Inflammatory macrophage treated with lipopolysaccharide for 1 hour (primary cell): ENCODE results near the gene CDHR2.
"Not testable (repeated sequence)": the region's sequence is repeated elsewhere in the genome, so short reads cannot be mapped to it uniquely, and the experiment has no call there.

ENCODE experiments used
- DNase-seq, 2 donors: peaks; one replicate each; pipeline ENCODE4 v3.0.0-alpha.2; 2020 to 2022

CDHR2 gene

DNA sequence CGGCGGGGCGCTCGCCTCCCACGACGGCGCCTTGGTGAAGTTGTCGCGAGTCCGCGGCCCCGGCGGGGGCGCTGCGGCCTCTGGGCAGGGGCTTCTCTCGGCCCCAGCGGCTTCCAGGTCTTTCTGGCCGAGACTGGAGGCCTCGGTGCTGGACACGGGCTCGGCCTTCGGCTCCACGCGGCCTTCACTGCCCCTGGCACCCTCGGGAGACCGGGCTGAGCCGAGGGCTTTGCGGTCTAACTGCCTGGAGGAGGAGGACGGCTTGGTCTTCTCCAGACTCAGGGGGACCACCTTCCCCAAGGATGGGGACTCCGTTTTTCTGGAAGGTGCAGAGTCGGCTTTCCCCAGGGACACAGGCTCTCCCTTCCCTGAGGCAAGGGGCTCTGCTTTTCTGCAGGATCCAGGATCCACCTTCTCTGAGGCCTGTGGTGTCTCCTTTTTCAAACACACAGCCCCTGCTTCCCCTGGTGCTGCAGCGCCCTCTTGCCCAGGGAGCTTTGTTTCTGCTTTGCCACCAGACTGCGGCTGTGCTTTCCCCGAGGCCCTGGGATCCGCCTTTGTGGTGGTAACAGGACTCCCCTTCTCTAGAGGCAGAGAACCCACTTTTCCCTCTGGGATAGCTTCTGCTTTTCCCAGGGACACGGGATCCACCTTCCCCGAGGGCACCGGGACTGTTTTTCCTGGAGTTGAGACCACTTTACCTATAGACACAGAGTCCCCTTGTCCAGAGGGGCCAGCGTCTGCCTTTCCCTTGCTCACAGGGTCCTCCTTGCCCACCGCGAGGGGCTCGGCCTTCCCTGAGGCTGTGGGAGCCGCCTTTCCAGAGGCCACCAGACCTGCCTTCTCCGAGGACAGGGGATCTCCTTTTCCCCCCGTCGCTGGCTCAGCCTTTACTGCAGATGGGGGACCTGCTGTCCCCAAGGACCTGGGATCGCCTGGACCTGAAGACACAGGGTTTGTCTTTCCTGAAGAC is 48.6 kb downstream of the CDHR2 start:
- no peak for DNase-seq

GRCh38 chr5:176599749-176600430 is 50.7 kb downstream of the CDHR2 start:
- not testable (repeated sequence) for DNase-seq

DNA sequence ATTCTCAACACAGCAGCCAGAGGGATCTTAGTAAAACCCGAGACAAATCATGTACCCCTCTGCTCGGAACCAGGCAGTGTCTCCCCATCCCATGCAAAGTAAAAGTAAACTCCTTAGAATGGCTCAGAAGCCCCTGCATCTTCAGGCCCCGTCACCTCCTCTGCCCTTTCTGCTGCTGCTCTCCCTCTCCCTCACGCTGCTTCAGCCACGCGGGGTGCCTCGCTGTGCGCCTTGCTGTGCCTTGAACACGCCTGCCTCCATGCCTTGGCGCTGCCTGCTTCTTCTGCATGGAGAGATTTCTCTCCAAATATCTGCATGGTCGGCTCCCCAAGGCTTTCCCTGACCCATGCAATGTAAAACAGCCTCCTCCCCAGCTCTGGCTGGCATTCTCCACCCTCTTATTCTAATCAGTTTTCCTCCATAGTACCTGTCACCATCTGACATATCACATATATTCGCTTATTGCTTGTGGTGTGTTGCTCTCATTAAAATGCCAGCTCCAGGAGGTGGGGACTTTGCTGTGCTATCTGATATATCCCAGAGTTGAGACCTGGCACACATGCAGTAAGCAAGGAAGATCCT is 52.9 kb downstream of the CDHR2 start:
- no peak for DNase-seq

GRCh38 chr5:176603091-176603490 is 53.9 kb downstream of the CDHR2 start:
- no peak for DNase-seq

GRCh38 chr5:176606032-176606431 is 56.9 kb downstream of the CDHR2 start:
- no peak for DNase-seq

- DNase-seq, result no peak
These were observed 57.7 kb downstream of the CDHR2 start for GRCh38 chr5:176606875-176607274.

DNA sequence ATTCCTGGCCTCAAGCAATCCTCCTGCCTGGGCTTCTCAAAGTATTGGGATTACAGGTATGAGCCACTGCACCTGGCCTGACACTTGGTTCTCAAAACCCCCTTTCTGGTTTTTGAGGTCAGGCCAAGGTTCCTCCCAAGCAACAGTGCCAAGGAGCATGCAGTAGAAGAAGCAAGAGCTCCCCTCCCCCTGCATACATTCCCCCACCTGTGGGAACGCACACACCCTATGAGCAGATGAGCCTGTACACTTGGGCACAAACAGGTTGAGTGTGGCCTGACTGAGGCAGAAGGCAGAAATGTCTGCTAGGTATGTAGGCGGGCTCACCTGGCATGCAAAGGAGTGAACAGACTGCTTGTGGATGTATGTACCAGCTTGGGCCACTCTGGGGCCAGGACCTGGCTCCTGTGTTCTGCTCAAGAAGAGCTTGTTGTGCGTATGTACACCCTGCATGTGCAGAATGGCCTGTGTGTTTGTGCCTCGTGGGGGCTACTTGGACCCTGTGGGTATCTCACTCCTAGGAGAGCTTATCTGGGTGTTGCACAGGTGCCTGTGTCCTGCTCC is 59.1 kb downstream of the CDHR2 start:
- no peak for DNase-seq

GRCh38 chr5:176608937-176609723 is 60.0 kb downstream of the CDHR2 start:
- DNase-seq, result no peak

GRCh38 chr5:176609724-176610434 is 60.7 kb downstream of the CDHR2 start, which contains the start of gene GPRIN1:
Gene GPRIN1, minus strand, starts transcription at chr5:176610156. Its CDS starts 10,322 bp downstream, at chr5:176599834.
- peak; percentile 13 to 52 for DNase-seq

DNA sequence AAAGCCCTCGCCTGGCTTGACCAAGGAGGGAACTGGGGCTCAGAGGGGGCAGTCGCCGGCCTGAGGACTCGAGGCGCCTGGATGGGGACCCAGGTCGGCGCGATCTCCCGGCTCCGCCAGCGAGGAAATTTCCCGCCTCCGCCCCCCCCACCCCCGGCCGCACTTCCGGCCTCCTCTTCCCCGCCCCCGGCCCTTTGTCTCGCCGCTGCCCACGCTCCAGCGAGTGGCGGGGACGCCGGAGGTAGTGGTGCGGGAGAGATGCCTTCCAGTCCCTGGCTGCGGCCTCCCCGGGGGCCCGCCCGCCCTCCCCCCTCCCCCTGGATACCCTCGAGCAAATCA is 61.3 kb downstream of the CDHR2 start:
- no peak for DNase-seq

DNA sequence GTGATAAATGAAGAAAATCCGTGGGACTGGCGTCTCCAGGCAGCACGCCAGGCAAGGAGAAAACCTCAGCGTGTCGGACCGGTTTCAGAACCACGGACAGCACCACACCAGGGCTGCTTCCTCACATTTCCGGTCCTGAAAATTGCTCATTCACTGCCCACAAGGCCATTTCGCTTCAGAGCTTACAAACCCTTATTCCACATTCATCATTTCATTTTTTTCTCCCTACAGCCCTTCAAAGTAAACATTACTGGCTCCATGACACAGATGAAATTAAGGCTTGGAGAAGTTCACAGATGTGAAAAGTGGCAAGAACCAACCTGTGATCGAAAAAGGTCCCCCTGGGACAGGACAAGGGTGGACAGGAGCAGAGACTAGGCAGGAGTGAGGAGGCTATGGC is 62.3 kb downstream of the CDHR2 start:
- peak; percentile 53 to 79 for DNase-seq

DNA sequence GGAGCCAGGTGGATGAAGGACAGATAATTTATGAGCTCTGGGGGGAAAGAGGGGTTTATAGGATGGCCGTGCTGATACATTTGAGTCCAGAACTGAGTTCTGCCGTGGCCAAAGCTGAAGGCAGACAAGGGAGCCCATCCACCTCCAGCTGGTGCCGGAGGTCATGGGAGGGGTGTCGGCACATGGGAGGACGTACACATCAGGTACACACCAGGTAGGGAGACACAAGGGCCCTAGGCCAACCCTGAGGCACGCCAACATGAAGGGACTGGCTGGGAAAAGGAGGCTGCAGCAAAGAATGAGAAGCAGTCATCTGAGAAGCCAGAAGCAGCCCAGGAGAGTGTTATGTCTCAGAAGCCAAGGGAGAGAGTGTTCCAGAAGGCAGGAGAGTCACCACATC is 62.9 kb downstream of the CDHR2 start:
- DNase-seq, result no peak

GRCh38 chr5:176612855-176613254 is 63.7 kb downstream of the CDHR2 start:
- no peak for DNase-seq

- DNase-seq, result no peak
These were observed 65.8 kb downstream of the CDHR2 start for GRCh38 chr5:176614805-176615478.

GRCh38 chr5:176616511-176616910 is 67.4 kb downstream of the CDHR2 start:
- no peak for DNase-seq

DNA sequence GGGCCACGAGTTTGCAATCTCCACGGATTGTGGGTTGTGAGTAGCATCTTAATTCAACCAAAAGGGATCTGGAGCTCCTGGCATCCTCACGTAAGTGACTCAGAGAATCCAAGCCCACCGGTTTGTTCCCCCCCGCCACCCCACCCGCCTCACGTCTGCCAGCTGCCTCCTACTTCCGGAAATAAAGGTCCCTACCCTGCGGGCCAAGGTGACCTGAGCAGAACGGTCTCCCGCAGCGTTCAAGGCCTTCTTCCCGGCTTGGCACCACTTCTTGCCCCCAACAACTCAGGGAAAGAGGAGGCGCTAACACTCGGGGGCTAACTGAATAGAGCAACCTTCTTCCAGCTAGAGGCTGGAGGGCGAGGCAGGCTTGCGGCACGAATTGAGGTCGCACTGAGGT is 69.6 kb downstream of the CDHR2 start:
- no peak for DNase-seq

GRCh38 chr5:176619203-176619568 is 70.0 kb downstream of the CDHR2 start:
- DNase-seq, result peak; percentile 33 to 34

DNA sequence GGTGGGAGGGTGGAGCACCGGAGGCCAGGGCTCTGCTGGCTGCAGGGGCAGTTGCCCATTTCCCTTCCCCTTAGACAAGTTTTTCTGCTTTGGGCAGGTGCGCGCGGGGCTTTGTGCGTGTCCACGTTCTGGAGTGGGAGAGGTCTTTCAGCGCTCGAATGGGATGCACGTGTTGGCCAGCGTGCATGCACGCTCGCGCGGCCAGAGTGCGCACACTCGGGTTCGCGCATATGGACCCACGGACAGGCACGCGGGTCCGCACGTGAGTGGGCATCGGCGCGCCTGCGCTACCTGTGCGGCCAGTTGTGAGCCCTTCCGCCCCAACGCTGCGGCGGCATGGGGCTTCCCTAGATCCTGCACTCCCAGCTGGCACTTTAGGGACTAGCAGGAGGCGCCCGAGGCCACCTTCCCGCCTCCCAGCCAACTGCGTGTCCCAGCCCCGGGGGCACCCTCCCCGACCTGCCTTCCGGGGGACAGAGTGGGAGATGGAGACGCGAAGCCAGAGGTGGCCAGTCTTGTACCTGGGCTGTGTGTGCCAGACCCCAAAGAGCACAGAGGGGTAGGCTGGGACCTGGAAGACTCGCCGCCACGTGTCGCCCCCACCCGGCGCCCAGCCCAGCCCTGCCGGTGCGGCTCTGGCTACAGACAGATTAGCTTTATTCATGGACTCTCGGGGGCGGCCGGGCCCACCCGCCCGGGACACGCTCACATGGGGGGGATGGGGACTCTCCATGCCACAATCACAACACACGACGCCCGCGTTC is 70.6 kb downstream of the CDHR2 start:
- no peak for DNase-seq

DNA sequence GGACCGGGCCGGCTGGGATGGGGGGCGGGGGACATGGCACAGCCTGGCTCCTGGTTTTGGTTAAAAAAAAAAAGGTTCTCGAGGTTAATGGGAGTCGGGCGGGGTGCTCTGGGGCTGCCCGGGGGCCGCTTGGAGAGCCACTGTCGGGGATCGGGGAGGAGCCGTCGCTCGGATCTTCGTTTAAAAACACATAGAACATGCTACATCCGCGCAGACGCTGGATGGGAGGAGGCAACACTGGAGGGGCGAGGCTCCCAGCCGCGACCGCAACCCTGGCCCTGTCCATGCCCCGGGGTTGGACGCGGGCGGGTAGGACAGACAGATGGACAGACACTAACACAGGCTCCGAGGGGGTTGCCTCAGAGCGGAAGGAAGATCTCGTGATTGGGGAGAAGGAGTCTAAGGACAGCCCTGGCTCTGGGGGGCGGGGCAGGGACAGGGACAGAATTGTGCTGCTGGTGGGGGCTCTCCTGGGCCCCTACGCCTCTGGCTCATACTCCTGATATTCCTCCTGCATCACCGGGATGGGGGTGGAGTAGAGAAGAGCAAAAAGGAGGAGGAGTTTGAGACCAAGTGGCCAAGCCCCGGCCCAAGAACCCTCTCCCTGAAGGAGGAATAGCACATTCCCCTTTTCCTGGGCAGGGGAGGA is 71.3 kb downstream of the CDHR2 start:
- peak; percentile 16 to 39 for DNase-seq

- no peak for DNase-seq
These were observed 72.5 kb downstream of the CDHR2 start for GRCh38 chr5:176621661-176622079.
